K562 (cell line): ENCODE results near the gene IL17D. TPM values are rescaled to one million over a fixed set of nuclear protein-coding genes. Genes with fewer than 3 reads are reported as not detected.

Experiments used
- ATAC-seq: fragments of 200-7000 bp; cut with Tn5 transposase; 3 replicates; pipeline ENCODE4 v1.9.1; 2020; ENCODE audit warnings: moderate library complexity
- BruUV-seq: library from RNA; stranded (reverse); fragments of 400-500 nt; replicated peaks from 2 replicates; lab custom pipeline; 2021; lab: Mats Ljungman, UMichigan
- CTCF ChIA-PET: fragments of 300-600 bp; formaldehyde crosslinking; extraction: SDS; loops from one replicate; lab custom pipeline; 2021; ENCODE audit warnings: low intra/inter-chr PET ratio; lab: Yijun Ruan, JAX
- POLR2A ChIA-PET: fragments of 300-600, 350-650 bp; sonication (Branson Sonifier 250); formaldehyde crosslinking; extraction: SDS; loops from one replicate; lab custom pipeline; 2021; ENCODE audit warnings: antibody characterized with exemption, inconsistent platforms; lab: Yijun Ruan, JAX
- DNase-seq, 4 experiments: peaks; one replicate each; pipeline versions ENCODE4 v3.0.0 to v3.0.0-alpha.2; 2011 to 2018; ENCODE audit warnings: low spot score in 3 of 4, mixed read lengths in 3 of 4; ENCODE audit errors: extremely low read depth in 1 of 4
- FAIRE-seq: peaks from 2 replicates; lab custom pipeline; 2011; peaks lifted over from hg19 to GRCh38; lab: Jason Lieb, UNC
- H2AFZ ChIP-seq: 2 replicates; pipeline ENCODE4 v1.6.0; 2011; ENCODE audit warnings: low read depth, low read length, control low read depth, inconsistent platforms
- H3K27ac ChIP-seq: fragments of 200-600 bp; 3 replicates; pipeline ENCODE4 v1.8.0; 2011; ENCODE audit warnings: low read depth, mild to moderate bottlenecking, control low read depth, inconsistent platforms, low read length, moderate library complexity, mixed read lengths; ENCODE audit errors: extremely low read depth
- H3K27me3 ChIP-seq, 2 experiments: fragments of 300-600 bp in 1 of 2; 2 replicates in 1 of 2; 3 replicates in 1 of 2; pipeline versions ENCODE4 v1.6.0 to v1.8.0; 2011; ENCODE audit warnings: inconsistent platforms in 2 of 2, low read length in 2 of 2, mild to moderate bottlenecking in 1 of 2, mixed read lengths in 1 of 2, moderate library complexity in 1 of 2; ENCODE audit not compliant: control insufficient read depth in 2 of 2, insufficient read depth in 2 of 2
- H3K36me3 ChIP-seq: fragments of 300-600 bp; 3 replicates; pipeline ENCODE4 v1.8.0; 2011; ENCODE audit warnings: mild to moderate bottlenecking, low read length, inconsistent platforms; ENCODE audit not compliant: control insufficient read depth, insufficient read depth
- H3K4me1 ChIP-seq, 2 experiments: fragments of 200-600 bp in 1 of 2; replicated peaks in 1 of 2; 2 replicates in 1 of 2; 3 replicates in 1 of 2; pipeline versions ENCODE4 v1.5.1 to v1.8.0; 2011; ENCODE audit warnings: inconsistent platforms in 2 of 2, low read length in 2 of 2, mild to moderate bottlenecking in 1 of 2, mixed read lengths in 1 of 2, moderate library complexity in 1 of 2; ENCODE audit not compliant: control insufficient read depth in 2 of 2, insufficient read depth in 2 of 2
- H3K4me2 ChIP-seq: 2 replicates; pipeline ENCODE4 v1.6.1; 2011; ENCODE audit warnings: low read length, control low read depth, inconsistent platforms, mixed read lengths; ENCODE audit not compliant: insufficient read depth
- H3K4me3 ChIP-seq: fragments of 200-600 bp; sonication (generic), shearing (Covaris generic); 2 replicates; pipeline ENCODE4 v1.5.1; 2016; ENCODE audit warnings: control low read depth, inconsistent platforms
- H3K79me2 ChIP-seq: fragments of 200-600 bp; 3 replicates; pipeline ENCODE4 v1.8.0; 2011; ENCODE audit warnings: low read length, inconsistent platforms; ENCODE audit not compliant: control insufficient read depth, insufficient read depth
- H3K9ac ChIP-seq, 2 experiments: 2 replicates each; pipeline versions ENCODE4 v1.6.0 to v1.6.1; 2011; ENCODE audit warnings: low read depth in 2 of 2, low read length in 2 of 2, control low read depth in 1 of 2, inconsistent platforms in 1 of 2, mild to moderate bottlenecking in 1 of 2, mixed read lengths in 1 of 2; ENCODE audit not compliant: insufficient read depth in 1 of 2
- H3K9me1 ChIP-seq: one replicate; pipeline ENCODE4 v1.6.0; 2011; ENCODE audit warnings: inconsistent platforms, mild to moderate bottlenecking, low read length, moderate library complexity; ENCODE audit not compliant: control insufficient read depth, insufficient read depth
- H3K9me3 ChIP-seq: replicated peaks from 2 replicates; pipeline ENCODE4 v1.5.1; 2011; ENCODE audit warnings: low read depth, low read length, inconsistent platforms; ENCODE audit not compliant: control insufficient read depth, insufficient read depth
- H4K20me1 ChIP-seq: replicated peaks from 2 replicates; pipeline ENCODE4 v1.6.1; 2011; ENCODE audit warnings: low read length, inconsistent platforms, mixed read lengths; ENCODE audit not compliant: control insufficient read depth, insufficient read depth
- ATF1 ChIP-seq, 2 experiments: fragments of 450-650 bp in 1 of 2; IDR thresholded peaks; 2 replicates each; pipeline ENCODE4 v1.6.1; 2016; ENCODE audit warnings: missing compliant biosample characterization in 1 of 2, missing genetic modification characterization in 1 of 2
- BCL6 ChIP-seq: fragments of 250-450 bp; sonication (Bioruptor Pico); IDR thresholded peaks from 2 replicates; pipeline ENCODE4 v1.4.0; 2020
- GTF2E2 ChIP-seq: fragments of 200-800 bp; sonication (Bioruptor generic); IDR thresholded peaks from 2 replicates; pipeline ENCODE4 v1.6.1; 2016; ENCODE audit warnings: missing genetic modification characterization, missing compliant biosample characterization
- RHOXF2B ChIP-seq: fragments of 250-450 bp; sonication (Bioruptor Pico); conservative IDR thresholded peaks from 2 replicates; pipeline ENCODE4 v1.5.1; 2021
- SIN3B ChIP-seq: fragments of 450-650 bp; IDR thresholded peaks from 2 replicates; pipeline ENCODE4 v1.6.1; 2017; ENCODE audit warnings: low read depth, mild to moderate bottlenecking, moderate library complexity
- TAF9B ChIP-seq: fragments of 450-650 bp; IDR thresholded peaks from 2 replicates; pipeline ENCODE4 v1.6.1; 2018; ENCODE audit warnings: mild to moderate bottlenecking; ENCODE audit not compliant: partially characterized antibody
- WGBS: fragments of 100-300 bp; shearing (Covaris generic); methylation state at CpG from one replicate; pipeline ENCODE4 v1.1.6; 2016; ENCODE audit warnings: low coverage, mixed read lengths; ENCODE audit not compliant: insufficient coverage; ENCODE audit errors: missing lambda C conversion rate; 5-methylcytosine and 5-hydroxymethylcytosine counted together
- in situ Hi-C: fragments of 300-500 bp; cut with MboI; formaldehyde crosslinking; loops from 4 replicates; pipeline ENCODE4 v1.15.0; 2018; ENCODE audit warnings: inconsistent platforms, mixed read lengths
- intact Hi-C: fragments of 100-400 bp; cut with micrococcal nuclease; formaldehyde crosslinking; loops from 2 replicates; pipeline ENCODE4 v1.14.2; 2022
- polyA plus RNA-seq, 8 experiments: library from polyadenylated mRNA; depleted of rRNA in 4 of 8; stranded (reverse) in 5 of 8; unstranded in 3 of 8; fragments of >200 nt; fragmentation: Nextera tagmentation in 2 of 8; fragmentation: Illumina TruSeq in 1 of 8; extraction: Ambion mirVana in 2 of 8; extraction: Trizol in 1 of 8; gene quantifications; 2 replicates each; pipeline versions ENCODE4 v1.2.1 to v1.2.3, GENCODE V29; 2011 to 2014; ENCODE audit warnings: inconsistent platforms in 1 of 8, missing spikeins in 1 of 8
- total RNA-seq, 7 experiments: library from RNA; depleted of rRNA in 6 of 7; stranded (reverse); fragments of >200 nt in 6 of 7; fragmentation: Illumina TruSeq in 2 of 7; extraction: Trizol in 2 of 7; gene quantifications; 2 replicates each; pipeline versions ENCODE4 v1.2.1 to v1.2.3, GENCODE V29; 2011 to 2021; ENCODE audit warnings: low replicate concordance in 1 of 7
- TF ChIP-seq, protein P1 (sequence below): fragments of 450-650 bp; IDR thresholded peaks from 2 replicates; pipeline ENCODE4 v1.6.1; 2016
- TF ChIP-seq, protein P2 (sequence below): fragments of 250-450 bp; sonication (Bioruptor Pico); IDR thresholded peaks from 2 replicates; pipeline ENCODE4 v1.9.0; 2021; ENCODE audit warnings: mild to moderate bottlenecking
- TF ChIP-seq, protein P3 (sequence below): IDR thresholded peaks from 3 replicates; pipeline ENCODE4 v1.6.1; 2011; ENCODE audit warnings: borderline replicate concordance, mild to moderate bottlenecking, moderate library complexity; ENCODE audit not compliant: insufficient read length; ENCODE audit errors: extremely low read depth
- TF ChIP-seq, protein P4 (sequence below): IDR thresholded peaks from 2 replicates; pipeline ENCODE4 v1.6.1; 2011; ENCODE audit not compliant: insufficient read length; ENCODE audit errors: extremely low read depth

Gene IL17D
- total and polyA plus RNA-seq, 9 of the 15 experiments (the other 6 are each of a cell fraction or from before 2014, with no cell fraction given) = 0.04 to 0.55 (median 0.13) TPM; not detected in 4

DNA sequence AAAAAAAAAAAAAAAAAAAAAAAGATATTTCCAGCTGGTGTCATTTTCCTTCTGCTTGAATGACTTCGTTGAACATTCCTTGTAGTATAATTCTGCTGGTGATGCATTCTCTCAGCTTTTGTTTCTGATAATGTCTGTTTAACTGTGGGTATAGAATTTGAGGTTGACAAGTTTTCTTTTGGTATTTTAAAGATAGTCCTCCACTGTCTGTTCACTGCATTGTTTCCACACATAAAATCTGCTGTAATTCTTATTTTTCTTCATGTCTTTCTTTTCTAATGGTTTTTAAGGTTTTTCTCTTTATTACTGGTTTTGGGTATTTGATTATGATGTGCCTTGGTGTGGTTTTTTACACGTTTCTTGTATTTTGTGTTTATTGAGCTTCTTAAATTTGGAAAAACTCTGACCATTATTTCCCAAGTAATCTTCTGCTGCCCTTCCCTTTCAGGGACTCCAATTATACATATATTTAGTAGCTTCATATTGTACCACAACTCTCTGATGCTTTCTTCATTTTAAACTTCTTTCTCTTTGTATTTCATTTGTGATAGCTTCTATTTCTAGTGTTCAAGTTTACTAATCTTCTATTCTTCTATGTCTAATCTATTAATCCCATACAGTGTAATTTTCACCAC, 63.9 kb downstream of the IL17D start:
- no peaks in the 10 kb centered on the region for H3K27me3 ChIP-seq
- 0 out of 2 replicates have a peak, but pooled peaks cover 3% of the 10 kb centered on the region for H3K9me3 ChIP-seq
- H3K4me2 ChIP-seq = no peak overlapping the region
- no peaks in the 10 kb centered on the region for H3K9me1 ChIP-seq
- FAIRE-seq (no peak), DNase-seq (no peak), ATAC-seq (no peak)
- H3K4me3 ChIP-seq = no peak overlapping the region
- no peak overlapping the region for H3K9ac ChIP-seq
- H3K36me3 ChIP-seq = peaks cover 21% of the 10 kb centered on the region; the same call in 2 of the 3 replicates
- H3K79me2 ChIP-seq = peaks cover 13% of the 10 kb centered on the region
- WGBS = 89% methylated on average over 2 of the region's 2 CpGs
- no peaks in the 10 kb centered on the region for H4K20me1 ChIP-seq
- ChIA-PET POLR2A (interaction anchor here (1.3 kb wide), 1 partner anchor 134 kb away, joined by 3 read pairs; no protein-coding TSS in a partner anchor), CTCF (no interaction called here)
- in situ Hi-C loops = no loop called here
- intact Hi-C loops = no loop called here
- H3K27ac ChIP-seq = no peak overlapping the region
- H2AFZ ChIP-seq = no peak overlapping the region
- TF ChIP-seq ATF1 (CRISPR knock-in tag; IDR thresholded peaks at IDR 0.05) (no peak), ATF1 (tag; IDR thresholded peaks at IDR 0.05) (no peak), RHOXF2B (no peak), TAF9B (no peak), BCL6 (CRISPR knock-in tag) (no peak), SIN3B (no peak), GTF2E2 (no peak)
- TF ChIP-seq, protein P1, sequence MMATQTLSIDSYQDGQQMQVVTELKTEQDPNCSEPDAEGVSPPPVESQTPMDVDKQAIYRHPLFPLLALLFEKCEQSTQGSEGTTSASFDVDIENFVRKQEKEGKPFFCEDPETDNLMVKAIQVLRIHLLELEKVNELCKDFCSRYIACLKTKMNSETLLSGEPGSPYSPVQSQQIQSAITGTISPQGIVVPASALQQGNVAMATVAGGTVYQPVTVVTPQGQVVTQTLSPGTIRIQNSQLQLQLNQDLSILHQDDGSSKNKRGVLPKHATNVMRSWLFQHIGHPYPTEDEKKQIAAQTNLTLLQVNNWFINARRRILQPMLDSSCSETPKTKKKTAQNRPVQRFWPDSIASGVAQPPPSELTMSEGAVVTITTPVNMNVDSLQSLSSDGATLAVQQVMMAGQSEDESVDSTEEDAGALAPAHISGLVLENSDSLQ = no peak
- TF ChIP-seq, protein P2, sequence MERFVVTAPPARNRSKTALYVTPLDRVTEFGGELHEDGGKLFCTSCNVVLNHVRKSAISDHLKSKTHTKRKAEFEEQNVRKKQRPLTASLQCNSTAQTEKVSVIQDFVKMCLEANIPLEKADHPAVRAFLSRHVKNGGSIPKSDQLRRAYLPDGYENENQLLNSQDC = no peak
- TF ChIP-seq, protein P3, sequence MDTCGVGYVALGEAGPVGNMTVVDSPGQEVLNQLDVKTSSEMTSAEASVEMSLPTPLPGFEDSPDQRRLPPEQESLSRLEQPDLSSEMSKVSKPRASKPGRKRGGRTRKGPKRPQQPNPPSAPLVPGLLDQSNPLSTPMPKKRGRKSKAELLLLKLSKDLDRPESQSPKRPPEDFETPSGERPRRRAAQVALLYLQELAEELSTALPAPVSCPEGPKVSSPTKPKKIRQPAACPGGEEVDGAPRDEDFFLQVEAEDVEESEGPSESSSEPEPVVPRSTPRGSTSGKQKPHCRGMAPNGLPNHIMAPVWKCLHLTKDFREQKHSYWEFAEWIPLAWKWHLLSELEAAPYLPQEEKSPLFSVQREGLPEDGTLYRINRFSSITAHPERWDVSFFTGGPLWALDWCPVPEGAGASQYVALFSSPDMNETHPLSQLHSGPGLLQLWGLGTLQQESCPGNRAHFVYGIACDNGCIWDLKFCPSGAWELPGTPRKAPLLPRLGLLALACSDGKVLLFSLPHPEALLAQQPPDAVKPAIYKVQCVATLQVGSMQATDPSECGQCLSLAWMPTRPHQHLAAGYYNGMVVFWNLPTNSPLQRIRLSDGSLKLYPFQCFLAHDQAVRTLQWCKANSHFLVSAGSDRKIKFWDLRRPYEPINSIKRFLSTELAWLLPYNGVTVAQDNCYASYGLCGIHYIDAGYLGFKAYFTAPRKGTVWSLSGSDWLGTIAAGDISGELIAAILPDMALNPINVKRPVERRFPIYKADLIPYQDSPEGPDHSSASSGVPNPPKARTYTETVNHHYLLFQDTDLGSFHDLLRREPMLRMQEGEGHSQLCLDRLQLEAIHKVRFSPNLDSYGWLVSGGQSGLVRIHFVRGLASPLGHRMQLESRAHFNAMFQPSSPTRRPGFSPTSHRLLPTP = no peak
- TF ChIP-seq, protein P4, sequence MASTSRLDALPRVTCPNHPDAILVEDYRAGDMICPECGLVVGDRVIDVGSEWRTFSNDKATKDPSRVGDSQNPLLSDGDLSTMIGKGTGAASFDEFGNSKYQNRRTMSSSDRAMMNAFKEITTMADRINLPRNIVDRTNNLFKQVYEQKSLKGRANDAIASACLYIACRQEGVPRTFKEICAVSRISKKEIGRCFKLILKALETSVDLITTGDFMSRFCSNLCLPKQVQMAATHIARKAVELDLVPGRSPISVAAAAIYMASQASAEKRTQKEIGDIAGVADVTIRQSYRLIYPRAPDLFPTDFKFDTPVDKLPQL = no peak
- no TSS peak for BruUV-seq
- H3K4me1 ChIP-seq = peaks cover 0 to 4% of the 10 kb centered on the region in 2 experiments; a peak in 2 of 5 replicates
